HG03039 (cell line): ENCODE measurements around the gene PRDM12.

Experiments used
- ATAC-seq: cut with Tn5 transposase; IDR thresholded peaks from one replicate; pipeline ENCODE4 v1.9.1; 2021; ENCODE audit warnings: mild to moderate bottlenecking, moderate library complexity; ENCODE audit not compliant: unreplicated experiment

PRDM12 gene

DNA sequence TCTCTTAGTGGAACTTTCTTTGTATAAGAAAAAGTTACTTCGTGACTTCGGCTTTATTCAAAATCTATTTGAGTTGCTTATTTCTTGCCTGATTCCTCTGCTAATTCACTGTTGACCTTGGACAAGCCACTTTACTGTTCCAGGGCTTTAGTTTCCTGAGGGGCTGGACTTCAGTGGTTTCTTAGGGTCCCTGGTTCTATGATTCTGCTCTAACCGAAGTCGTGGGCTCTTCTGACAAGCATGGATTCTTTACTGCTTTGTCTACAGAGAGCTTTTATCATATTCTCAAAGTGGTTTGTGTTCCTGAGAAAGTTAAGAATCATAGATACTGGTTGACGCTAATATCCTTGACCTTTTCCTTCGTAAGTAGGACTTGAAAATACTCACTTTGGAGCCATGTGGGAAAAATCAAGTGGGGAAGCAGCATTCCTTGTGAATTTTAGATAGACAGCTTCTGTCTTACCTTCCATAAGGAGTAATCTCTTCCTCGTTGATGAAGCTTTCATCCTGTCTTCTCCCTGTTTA, 50.3 kb downstream of the PRDM12 start:
- no peak for ATAC-seq

DNA sequence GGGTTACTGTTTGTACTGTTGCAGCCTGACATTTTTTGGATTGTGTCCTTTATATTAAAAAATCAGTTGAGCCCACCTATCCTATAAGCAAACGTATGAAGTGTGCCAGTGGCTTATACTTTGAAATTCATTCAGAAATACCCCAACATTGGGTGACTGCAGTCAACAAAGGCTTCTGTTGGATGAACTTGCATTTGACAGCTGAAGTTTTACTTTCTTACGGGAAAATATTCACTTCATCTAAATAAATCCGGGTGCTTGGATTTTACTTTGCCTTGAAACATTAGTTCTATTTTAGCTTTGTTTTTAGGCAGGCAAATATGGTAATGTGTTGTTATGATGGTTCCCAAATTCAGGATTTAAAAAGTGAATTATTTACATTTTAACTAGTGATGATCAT, 50.9 kb downstream of the PRDM12 start:
- no peak for ATAC-seq

DNA sequence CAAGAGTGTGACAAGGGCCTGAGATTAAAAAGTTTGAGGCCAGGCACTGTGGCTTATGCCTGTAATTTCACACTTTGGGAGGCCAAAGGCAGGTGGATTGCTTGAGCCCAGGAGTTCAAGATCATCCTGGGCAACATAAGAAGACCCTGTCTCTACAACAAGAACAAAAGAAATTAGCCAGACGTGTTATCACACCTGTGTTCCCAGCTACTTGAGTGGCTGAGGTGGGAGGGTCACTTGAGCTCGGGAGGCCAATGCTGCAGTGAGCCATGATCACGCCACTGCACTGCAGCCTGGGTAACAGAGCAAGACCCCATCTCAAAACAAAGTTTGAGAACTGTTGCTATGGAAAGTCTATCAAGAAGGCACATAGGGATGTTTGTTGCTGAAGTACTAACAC, 54.2 kb downstream of the PRDM12 start:
- no peak for ATAC-seq

DNA sequence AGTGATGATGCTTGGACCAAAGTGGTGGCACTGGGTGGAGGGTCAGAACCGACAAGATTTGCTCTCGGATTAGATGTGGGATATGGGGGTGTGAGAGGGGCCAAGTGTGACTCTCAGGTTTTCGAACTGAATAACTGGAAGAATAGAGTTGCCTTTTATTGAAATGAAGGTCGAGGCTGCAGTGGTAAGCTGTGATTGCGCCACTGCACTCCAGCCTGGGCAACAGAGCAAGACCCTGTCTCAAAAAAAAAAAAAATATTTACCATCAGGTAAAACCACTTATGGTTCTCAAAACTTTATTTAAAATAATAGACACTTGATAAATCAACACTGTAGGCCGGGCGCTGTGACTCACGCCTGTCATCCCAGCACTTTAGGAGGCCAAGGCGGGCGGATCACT, 56.4 kb downstream of the PRDM12 start:
- no peak for ATAC-seq

DNA sequence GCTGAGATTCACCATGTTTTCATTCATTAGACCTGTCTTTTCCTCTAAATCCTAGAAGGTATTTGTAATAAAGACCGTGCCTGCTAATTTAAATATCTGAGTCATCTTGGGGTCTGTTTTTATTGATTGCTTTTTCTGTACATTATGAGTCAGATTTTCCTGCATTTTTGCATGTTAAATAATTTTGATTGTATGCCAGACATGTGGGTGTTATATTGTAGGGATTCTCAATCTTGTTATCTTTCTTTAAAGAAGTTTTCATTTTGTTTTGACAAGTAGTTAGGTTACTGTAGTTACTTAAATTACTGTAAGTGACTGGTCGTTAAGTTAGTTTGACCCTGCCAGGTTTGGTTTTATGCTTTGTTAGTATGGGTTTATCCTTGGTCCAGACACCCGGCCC, 64.3 kb downstream of the PRDM12 start:
- ATAC-seq = no peak

DNA sequence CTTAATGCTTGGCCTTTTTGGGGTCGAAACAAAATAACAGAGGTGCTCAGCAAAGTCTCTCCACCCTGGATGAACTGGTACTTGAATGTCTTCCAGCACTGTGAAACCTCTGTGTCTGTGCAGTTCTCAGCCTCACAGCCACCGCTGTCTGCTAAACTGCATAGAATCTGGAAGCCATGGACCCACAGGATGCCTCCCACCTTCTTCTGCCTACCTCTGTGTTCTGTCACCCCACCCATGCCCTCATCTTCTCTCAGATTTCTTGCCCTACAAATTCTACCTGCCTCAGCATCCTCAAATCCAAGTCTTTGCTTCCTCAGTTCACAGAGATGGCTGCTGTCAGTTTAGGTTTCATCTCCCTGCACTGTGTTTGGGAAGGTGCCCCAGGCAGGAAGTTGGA, 64.8 kb downstream of the PRDM12 start:
- ATAC-seq = no peak

DNA sequence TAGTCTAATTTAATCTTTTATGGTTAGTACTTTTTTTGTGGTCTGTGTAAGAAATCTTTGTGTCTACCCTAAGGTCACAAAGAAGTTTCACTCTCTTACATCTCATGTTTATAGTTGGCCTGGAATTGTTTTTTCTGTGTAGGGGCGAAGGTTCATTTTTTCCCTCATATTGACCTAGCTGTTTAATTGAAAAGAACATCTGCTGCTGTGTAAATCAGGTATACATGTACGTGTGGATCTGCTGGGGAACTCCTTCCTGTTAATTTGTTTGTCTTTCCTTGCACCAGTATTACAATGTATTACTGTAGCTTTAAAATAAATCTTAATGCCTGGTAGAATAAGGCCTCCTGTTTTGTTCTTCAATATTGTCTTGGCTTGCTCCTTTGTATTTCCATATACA, 67.0 kb downstream of the PRDM12 start:
- ATAC-seq = no peak

DNA sequence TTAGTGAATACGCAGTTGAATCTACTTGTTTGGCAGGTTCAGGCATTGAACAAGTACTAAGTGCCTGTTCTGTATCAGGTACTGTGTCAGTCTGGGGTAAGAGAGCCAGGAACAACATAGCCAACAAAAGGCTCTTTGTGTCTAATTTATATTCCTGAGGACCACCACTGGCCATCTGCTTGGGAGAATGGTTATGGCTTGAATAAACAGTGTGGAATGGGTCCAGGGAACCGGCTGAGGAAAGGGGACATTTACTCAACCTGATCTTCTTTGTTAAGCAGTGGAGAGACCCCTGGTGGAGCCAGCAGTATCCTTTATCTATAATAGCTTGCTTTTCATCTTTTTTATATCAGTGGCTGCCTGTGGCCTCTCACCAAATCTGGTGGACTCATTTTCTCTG, 67.7 kb downstream of the PRDM12 start:
- no peak for ATAC-seq
